Left lung (tissue), 14 donors: Measurements from ENCODE around the gene NUP93. TPM values are rescaled to one million over a fixed set of nuclear protein-coding genes. Genes with fewer than 3 reads are reported as not detected.

Experiments used
- ATAC-seq: fragments of 200-7000 bp; cut with Tn5 transposase; one replicate; pipeline ENCODE4 v1.9.1; 2020; ENCODE audit warnings: moderate library complexity
- DNase-seq, 4 donors: peaks; one replicate each; pipeline ENCODE4 v3.0.0-alpha.2; 2013 to 2020
- H3K27ac ChIP-seq, 2 donors: fragments of 200-600 bp; sonication (generic) in 1 of 2; one replicate each; pipeline versions ENCODE4 v1.5.0 to v1.8.0; 2020 to 2021
- H3K27me3 ChIP-seq, 2 donors: fragments of 200-600 bp; sonication (generic) in 1 of 2; one replicate each; pipeline versions ENCODE4 v1.5.0 to v1.8.0; 2020 to 2021
- H3K36me3 ChIP-seq, 2 donors: fragments of 200-600 bp; sonication (generic) in 1 of 2; one replicate each; pipeline versions ENCODE4 v1.5.0 to v1.8.0; 2020 to 2021
- H3K4me1 ChIP-seq, 2 donors: fragments of 200-600 bp; one replicate each; pipeline ENCODE4 v1.8.0; 2021
- H3K4me3 ChIP-seq, 2 donors: fragments of 200-600 bp; sonication (generic) in 1 of 2; one replicate each; pipeline versions ENCODE4 v1.5.0 to v1.8.0; 2020 to 2021; ENCODE audit warnings: mild to moderate bottlenecking in 1 of 2
- H3K9me3 ChIP-seq, 2 donors: fragments of 200-600 bp; sonication (generic) in 1 of 2; one replicate each; pipeline versions ENCODE4 v1.5.0 to v1.8.0; 2020 to 2021
- intact Hi-C, 2 donors: fragments of 100-400 bp; cut with DNase I; formaldehyde crosslinking; loops; one replicate each; pipeline versions ENCODE4 v1.11.2 to v1.14.2; 2022
- long read RNA-seq, 12 donors: library from polyadenylated mRNA in 2 of 12; unstranded in 2 of 12; transcript quantifications; one replicate each; pipeline ENCODE4 v2.0.0 and lab custom pipeline, GENCODE V29; 2019 to 2026
- polyA plus RNA-seq, 6 donors: library from polyadenylated mRNA; unstranded; fragments of 120-200 nt; gene quantifications; one replicate each; pipeline ENCODE4 v1.2.1, GENCODE V29; 2013; ENCODE audit not compliant: insufficient read length in 6 of 6
- total RNA-seq, 2 donors: library from RNA; stranded (reverse); fragmentation: NEBNext Ultra II Directional; extraction: Animal tissue kit (Norgen Biotek cat#: 25700); gene quantifications; one replicate each; pipeline ENCODE4 v1.2.1, GENCODE V29; 2021
- TF ChIP-seq, protein P1 (sequence below), 2 donors: fragments of 200-600 bp; sonication (generic) in 1 of 2; IDR thresholded peaks; one replicate each; pipeline versions ENCODE4 v1.5.0 to v1.8.0; 2021; ENCODE audit warnings: antibody characterized with exemption in 2 of 2
- donor health status: DM: no; HTN: yes; CAD: no.
- donor health status: DM: no; HTN: no; CAD: no.

NUP93 gene
- total RNA-seq = 10 to 100 TPM; 47.1 to 67.4 TPM
- polyA plus RNA-seq = 10 to 100 TPM; 58.5 to 75.9 (median 66.3) TPM
- long read RNA-seq, donor 1, transcript NUP93-201 (22 exons, 2,741 nt) = major isoform, 7 of 8 reads
- long read RNA-seq, donor 1, partial matches to known transcripts = 0 of 8 reads
- long read RNA-seq, donor 1, other reads (novel, unspliced or antisense) = 0 of 8 reads
- long read RNA-seq, donor 2, transcript NUP93-201 (22 exons, 2,741 nt) = major isoform, 9 of 21 reads
- long read RNA-seq, donor 2, partial matches to known transcripts = 8 of 21 reads
- long read RNA-seq, donor 2, other reads (novel, unspliced or antisense) = 0 of 21 reads
- long read RNA-seq, donor 3, transcript NUP93-201 (22 exons, 2,741 nt) = major isoform, 5 of 11 reads
- long read RNA-seq, donor 3, partial matches to known transcripts = 5 of 11 reads
- long read RNA-seq, donor 3, other reads (novel, unspliced or antisense) = 0 of 11 reads
- long read RNA-seq, donor 4, transcript NUP93-201 (22 exons, 2,741 nt) = major isoform, 6 of 6 reads
- long read RNA-seq, donor 4, partial matches to known transcripts = 0 of 6 reads
- long read RNA-seq, donor 4, other reads (novel, unspliced or antisense) = 0 of 6 reads
- long read RNA-seq, donor 5, partial matches to known transcripts = 0 of 5 reads
- long read RNA-seq, donor 5, other reads (novel, unspliced or antisense) = 0 of 5 reads
- long read RNA-seq, donor 6, transcript NUP93-206 (2 exons, 458 nt) = major isoform, 7 of 12 reads
- long read RNA-seq, donor 6, transcript NUP93-201 (22 exons, 2,741 nt) = minor isoform, 5 of 12 reads
- long read RNA-seq, donor 6, partial matches to known transcripts = 0 of 12 reads
- long read RNA-seq, donor 6, other reads (novel, unspliced or antisense) = 0 of 12 reads
- long read RNA-seq, donor 7, partial matches to known transcripts = 0 of 4 reads
- long read RNA-seq, donor 7, other reads (novel, unspliced or antisense) = 0 of 4 reads
- long read RNA-seq, donor 8, partial matches to known transcripts = 0 of 6 reads
- long read RNA-seq, donor 8, other reads (novel, unspliced or antisense) = 0 of 6 reads
- long read RNA-seq, donor 9 = 0 reads
- long read RNA-seq, donor 10, transcript NUP93-201 (22 exons, 2,741 nt) = major isoform, 13 of 16 reads
- long read RNA-seq, donor 10, partial matches to known transcripts = 1 of 16 reads
- long read RNA-seq, donor 10, other reads (novel, unspliced or antisense) = 2 of 16 reads
- long read RNA-seq, donor 11 = 0 reads
- long read RNA-seq, donor 12, partial matches to known transcripts = 0 of 4 reads
- long read RNA-seq, donor 12, other reads (novel, unspliced or antisense) = 0 of 4 reads

DNA sequence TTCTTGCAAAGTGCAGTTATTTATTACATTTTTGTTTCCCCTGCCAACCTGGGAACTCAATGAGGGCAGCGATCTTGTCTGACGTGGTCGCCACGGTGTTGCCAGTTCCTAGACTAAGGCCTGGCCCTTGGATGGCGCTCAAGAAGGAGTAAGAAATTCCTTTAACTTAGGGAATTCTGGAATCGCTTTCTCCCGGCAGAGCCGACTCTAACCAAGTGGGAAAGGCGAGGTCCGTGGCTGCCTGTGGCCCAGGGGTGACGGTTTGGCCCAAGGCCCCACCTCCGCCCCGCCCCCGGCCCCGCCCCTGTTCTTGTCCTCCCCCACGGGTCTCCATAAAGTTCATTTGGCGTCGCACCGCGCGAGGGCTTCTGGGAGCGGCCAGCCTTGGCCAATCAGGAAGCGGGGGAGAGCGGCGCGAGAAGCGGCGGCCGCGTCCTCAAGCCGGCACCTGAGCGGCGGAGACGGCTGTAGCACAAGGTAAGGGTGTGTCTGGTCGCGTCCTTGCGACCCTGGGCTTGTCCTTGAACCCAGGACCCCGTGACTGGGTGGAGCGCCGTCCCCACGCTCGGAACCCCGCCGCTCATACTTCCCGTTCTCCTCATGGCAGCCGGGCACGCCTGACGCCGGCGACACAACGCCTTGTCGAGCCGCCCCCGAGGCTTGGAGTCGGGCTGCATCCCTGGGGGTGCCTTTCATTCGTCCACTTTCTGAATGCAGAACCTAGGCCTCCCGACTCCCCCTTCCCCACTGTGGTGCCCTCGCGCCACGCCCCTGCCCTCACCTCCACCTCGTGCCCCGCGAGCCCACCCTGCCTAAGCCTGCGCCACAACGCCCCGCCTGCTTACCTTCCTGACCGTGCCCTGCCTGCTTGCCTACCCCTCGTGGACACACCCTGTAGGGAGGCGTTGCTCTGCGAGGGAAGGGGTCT is at the start of gene NUP93:
Gene NUP93, plus strand, starts transcription at position 395 of the 928 bp plus-strand sequence. CDS start 18,119 bp downstream, outside the sequence.
- Histone ChIP-seq H3K27me3 (no peaks in the 10 kb centered on the region), H3K36me3 (no peaks in the 10 kb centered on the region), H3K9me3 (no peaks in the 10 kb centered on the region), H3K27ac (peak within 1 kb of the TSS; percentile 82 to 86), H3K4me3 (peak within 1 kb of the TSS; percentile 73 to 94), H3K4me1 (peaks cover 20 to 39% of the 10 kb centered on the region in 2 donors)
- DNase-seq = peak; percentile 83 to 97 (median 94)
- intact Hi-C loops = no loop called here
- peak; percentile 99 for ATAC-seq
- TF ChIP-seq, protein P1, sequence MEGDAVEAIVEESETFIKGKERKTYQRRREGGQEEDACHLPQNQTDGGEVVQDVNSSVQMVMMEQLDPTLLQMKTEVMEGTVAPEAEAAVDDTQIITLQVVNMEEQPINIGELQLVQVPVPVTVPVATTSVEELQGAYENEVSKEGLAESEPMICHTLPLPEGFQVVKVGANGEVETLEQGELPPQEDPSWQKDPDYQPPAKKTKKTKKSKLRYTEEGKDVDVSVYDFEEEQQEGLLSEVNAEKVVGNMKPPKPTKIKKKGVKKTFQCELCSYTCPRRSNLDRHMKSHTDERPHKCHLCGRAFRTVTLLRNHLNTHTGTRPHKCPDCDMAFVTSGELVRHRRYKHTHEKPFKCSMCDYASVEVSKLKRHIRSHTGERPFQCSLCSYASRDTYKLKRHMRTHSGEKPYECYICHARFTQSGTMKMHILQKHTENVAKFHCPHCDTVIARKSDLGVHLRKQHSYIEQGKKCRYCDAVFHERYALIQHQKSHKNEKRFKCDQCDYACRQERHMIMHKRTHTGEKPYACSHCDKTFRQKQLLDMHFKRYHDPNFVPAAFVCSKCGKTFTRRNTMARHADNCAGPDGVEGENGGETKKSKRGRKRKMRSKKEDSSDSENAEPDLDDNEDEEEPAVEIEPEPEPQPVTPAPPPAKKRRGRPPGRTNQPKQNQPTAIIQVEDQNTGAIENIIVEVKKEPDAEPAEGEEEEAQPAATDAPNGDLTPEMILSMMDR (IDR thresholded peaks at IDR 0.05) = no peak

DNA sequence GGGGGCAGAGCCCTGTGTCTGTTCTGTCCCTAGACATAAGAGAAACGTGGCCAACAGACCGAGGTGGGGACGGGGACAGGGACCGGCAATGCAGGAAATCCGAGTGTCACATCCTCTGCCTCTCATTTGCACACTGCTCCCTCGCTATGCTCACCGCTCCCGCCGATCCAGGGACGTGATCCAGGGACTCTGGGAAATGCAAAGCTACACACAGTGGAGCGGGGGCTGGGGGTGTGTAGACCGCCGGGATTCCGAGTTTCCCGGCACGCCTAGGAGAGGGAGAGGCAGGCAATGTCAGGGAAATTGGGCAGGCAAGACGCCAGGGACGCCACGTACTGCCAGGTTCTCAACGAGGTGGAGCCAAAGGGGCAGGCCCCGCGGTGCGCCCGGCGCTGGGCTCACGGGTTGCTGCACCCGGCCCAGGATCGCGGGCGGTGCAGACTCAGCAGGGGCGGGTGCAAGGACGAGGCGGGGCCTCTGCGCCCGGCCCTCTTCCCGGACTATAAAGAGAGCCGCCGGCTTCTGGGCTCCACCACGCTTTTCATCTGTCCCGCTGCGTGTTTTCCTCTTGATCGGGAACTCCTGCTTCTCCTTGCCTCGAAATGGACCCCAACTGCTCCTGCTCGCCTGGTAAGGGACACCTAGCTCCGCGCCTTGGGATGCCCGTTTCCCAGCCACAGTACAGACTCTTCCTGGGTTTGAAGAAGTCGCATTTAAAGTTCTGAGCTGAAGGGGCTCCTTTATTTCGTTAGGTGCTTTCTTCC is 47.8 kb upstream of the NUP93 start, which contains the start of gene MT1X:
Gene MT1X, plus strand, starts transcription at position 532 of the 764 bp plus-strand sequence. Its CDS starts 71 bp downstream, at position 603.
- Histone ChIP-seq H3K4me3 (peak within 1 kb of the TSS; percentile 55), H3K4me1 (peaks cover 10 to 18% of the 10 kb centered on the region in 2 donors), H3K27ac (peak within 1 kb of the TSS; percentile 58 to 80), H3K27me3 (no peaks in the 10 kb centered on the region), H3K9me3 (peaks cover 0 to 7% of the 10 kb centered on the region in 2 donors), H3K36me3 (no peaks in the 10 kb centered on the region)
- ATAC-seq (peak; percentile 100), DNase-seq (peak; percentile 72 to 97 (median 90))
- TF ChIP-seq, protein P1 (IDR thresholded peaks at IDR 0.05) = no peak
- intact Hi-C loops = no loop called here

DNA sequence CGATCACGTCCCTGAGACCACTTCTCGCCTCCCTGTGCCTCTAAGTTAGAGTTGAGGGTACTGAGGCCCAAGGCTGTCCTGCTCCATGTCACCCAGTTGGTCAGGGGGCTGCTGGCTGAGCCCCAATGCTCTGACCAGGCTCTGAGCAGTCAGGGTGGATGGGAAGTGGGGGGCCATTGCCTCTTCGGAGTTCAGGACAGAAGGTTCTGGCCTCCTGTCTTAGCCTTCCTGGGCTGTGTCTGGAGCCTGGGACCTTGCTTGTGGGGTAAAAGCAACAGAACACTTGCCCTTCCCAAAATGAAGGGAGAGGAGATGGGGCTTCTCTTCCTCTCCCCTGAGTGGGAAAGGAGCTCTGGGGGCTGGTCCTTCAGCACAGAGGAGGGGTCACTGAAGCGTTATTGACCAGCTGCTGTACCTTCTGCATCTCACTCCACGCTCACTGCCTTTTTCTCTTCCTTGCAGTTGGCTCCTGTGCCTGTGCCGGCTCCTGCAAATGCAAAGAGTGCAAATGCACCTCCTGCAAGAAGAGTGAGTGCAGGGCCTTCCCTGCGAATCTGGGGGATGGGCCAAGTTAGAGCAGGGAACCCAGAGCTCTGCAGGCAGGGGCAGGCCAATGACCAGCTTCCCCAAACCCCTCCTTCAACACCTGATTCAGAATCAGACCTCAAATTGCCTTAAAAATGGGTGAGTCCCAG is 47.1 kb upstream of the NUP93 start:
- no peaks in the 10 kb centered on the region for H3K27me3 ChIP-seq
- H3K27ac ChIP-seq = peak overlapping the region in 1 of 2 donors; percentile 80
- intact Hi-C loops = no loop called here
- DNase-seq = no peak
- no peaks in the 10 kb centered on the region for H3K36me3 ChIP-seq
- peak; percentile 2 for ATAC-seq
- peak overlapping the region; percentile 55 for H3K4me3 ChIP-seq
- TF ChIP-seq, protein P1 (IDR thresholded peaks at IDR 0.05) = no peak
- H3K9me3 ChIP-seq = peaks cover 0 to 8% of the 10 kb centered on the region in 2 donors
- peaks cover 10 to 18% of the 10 kb centered on the region in 2 donors for H3K4me1 ChIP-seq
